A549 (cell line): ENCODE measurements around the gene TLR1. TPM values are rescaled to one million over a fixed set of nuclear protein-coding genes. Genes with fewer than 3 reads are reported as not detected.

Experiments
- ATAC-seq, 2 experiments: fragments of 200-7000 bp in 1 of 2; fragments of >200 bp in 1 of 2; cut with Nextera tagmentation in 1 of 2; cut with Tn5 transposase in 1 of 2; 3 replicates each; pipeline versions ENCODE4 v1.8.0 to v1.9.1; 2018 to 2020; ENCODE audit warnings: mild to moderate bottlenecking in 1 of 2, moderate library complexity in 1 of 2
- CTCF ChIA-PET: fragments of 300-600 bp; sonication (Branson Sonifier 250); formaldehyde crosslinking; extraction: SDS; loops from one replicate; lab custom pipeline; 2021; ENCODE audit warnings: antibody characterized with exemption, inconsistent platforms; lab: Yijun Ruan, JAX
- POLR2A ChIA-PET: fragments of 350-600 bp; formaldehyde crosslinking; extraction: SDS; loops from one replicate; lab custom pipeline; 2021; ENCODE audit warnings: antibody characterized with exemption, inconsistent platforms; lab: Yijun Ruan, JAX
- DNase-seq, 2 experiments: peaks; one replicate each; pipeline versions ENCODE4 v3.0.0 to v3.0.0-alpha.2; 2011 to 2016; ENCODE audit warnings: low read depth in 1 of 2, low spot score in 1 of 2
- FAIRE-seq: peaks from 2 replicates; lab custom pipeline; 2011; peaks lifted over from hg19 to GRCh38; lab: Jason Lieb, UNC
- H3K27ac ChIP-seq, 2 experiments: fragments of >200 bp; sonication (Bioruptor Twin); formaldehyde crosslinking; 3 replicates each; pipeline ENCODE4 v1.5.1; 2016 to 2017
- H3K4me1 ChIP-seq: fragments of >200 bp; sonication (Bioruptor Twin); formaldehyde crosslinking; 3 replicates; pipeline ENCODE4 v1.6.1; 2016
- H3K4me2 ChIP-seq: fragments of >200 bp; sonication (Bioruptor Twin); formaldehyde crosslinking; 3 replicates; pipeline ENCODE4 v1.6.1; 2016
- H3K4me3 ChIP-seq: fragments of >200 bp; sonication (Bioruptor Twin); formaldehyde crosslinking; 3 replicates; pipeline ENCODE4 v1.5.1; 2016
- H3K9me3 ChIP-seq: fragments of >200 bp; sonication (Bioruptor Twin); formaldehyde crosslinking; 3 replicates; pipeline ENCODE4 v1.6.1; 2016
- CBX2 ChIP-seq: fragments of 200-600 bp; sonication (generic); IDR thresholded peaks from 2 replicates; pipeline ENCODE4 v1.6.1; 2016; ENCODE audit warnings: low read depth, mild to moderate bottlenecking, borderline replicate concordance
- CEBPB ChIP-seq, 2 experiments: fragments of >200 bp in 1 of 2; sonication (Bioruptor Twin) in 1 of 2; formaldehyde crosslinking in 1 of 2; IDR thresholded peaks; 2 replicates each; pipeline ENCODE4 v1.6.1; 2012 to 2016
- CHD2 ChIP-seq: fragments of 150-350 bp; IDR thresholded peaks from 2 replicates; pipeline ENCODE4 v1.6.1; 2014; ENCODE audit warnings: low read length; ENCODE audit not compliant: partially characterized antibody
- CHD4 ChIP-seq: fragments of 200-600 bp; sonication (generic); IDR thresholded peaks from 2 replicates; pipeline ENCODE4 v1.6.1; 2016; ENCODE audit warnings: antibody characterized with exemption, mild to moderate bottlenecking, borderline replicate concordance
- EHMT2 ChIP-seq: fragments of 200-600 bp; sonication (generic); IDR thresholded peaks from 2 replicates; pipeline ENCODE4 v1.6.1; 2016; ENCODE audit warnings: antibody characterized with exemption, low read depth, mild to moderate bottlenecking, moderate library complexity
- ESRRA ChIP-seq: fragments of 150-350 bp; IDR thresholded peaks from 2 replicates; pipeline ENCODE4 v1.6.1; 2014; ENCODE audit warnings: mild to moderate bottlenecking, low read length, borderline replicate concordance
- FOSB ChIP-seq: fragments of 250-450 bp; sonication (Bioruptor Pico); IDR thresholded peaks from 2 replicates; pipeline ENCODE4 v1.5.0; 2020; ENCODE audit warnings: mild to moderate bottlenecking, moderate library complexity
- FOXS1 ChIP-seq: fragments of 250-450 bp; sonication (Bioruptor Pico); IDR thresholded peaks from 2 replicates; pipeline ENCODE4 v1.5.0; 2020; ENCODE audit warnings: mild to moderate bottlenecking, moderate library complexity
- HEYL ChIP-seq: fragments of 250-450 bp; sonication (Bioruptor Pico); IDR thresholded peaks from 2 replicates; pipeline ENCODE4 v1.8.0; 2021; ENCODE audit warnings: mild to moderate bottlenecking, moderate library complexity
- HOXA7 ChIP-seq: fragments of 250-450 bp; sonication (Bioruptor Pico); IDR thresholded peaks from 2 replicates; pipeline ENCODE4 v1.5.0; 2020; ENCODE audit warnings: mild to moderate bottlenecking, moderate library complexity
- HOXB5 ChIP-seq: fragments of 250-450 bp; sonication (Bioruptor Pico); IDR thresholded peaks from 2 replicates; pipeline ENCODE4 v1.5.0; 2020; ENCODE audit warnings: mild to moderate bottlenecking, moderate library complexity
- JUN ChIP-seq, 2 experiments: fragments of >200 bp; sonication (Bioruptor Twin); formaldehyde crosslinking; IDR thresholded peaks; 2 replicates in 1 of 2; 3 replicates in 1 of 2; pipeline ENCODE4 v1.6.1; 2016 to 2017
- KDM5A ChIP-seq: fragments of 200-600 bp; sonication (generic); IDR thresholded peaks from 2 replicates; pipeline ENCODE4 v1.6.1; 2016; ENCODE audit warnings: antibody characterized with exemption, mild to moderate bottlenecking
- RAD21 ChIP-seq, 2 experiments: fragments of >200 bp in 1 of 2; sonication (Bioruptor Twin) in 1 of 2; formaldehyde crosslinking in 1 of 2; IDR thresholded peaks in 1 of 2; conservative IDR thresholded peaks in 1 of 2; 2 replicates in 1 of 2; 3 replicates in 1 of 2; pipeline ENCODE4 v1.6.1; 2012 to 2018; ENCODE audit warnings: inconsistent platforms in 1 of 2
- RARB ChIP-seq: fragments of 250-450 bp; sonication (Bioruptor Pico); IDR thresholded peaks from 2 replicates; pipeline ENCODE4 v1.8.0; 2021; ENCODE audit warnings: mild to moderate bottlenecking, moderate library complexity
- RFX5 ChIP-seq: fragments of 450-650 bp; IDR thresholded peaks from 2 replicates; pipeline ENCODE4 v1.7.1; 2014; ENCODE audit warnings: antibody characterized with exemption, mild to moderate bottlenecking, moderate library complexity
- SREBF2 ChIP-seq: fragments of 450-650 bp; IDR thresholded peaks from 2 replicates; pipeline ENCODE4 v1.6.1; 2014; ENCODE audit warnings: mild to moderate bottlenecking, moderate library complexity
- USF2 ChIP-seq: fragments of 450-650 bp; IDR thresholded peaks from 2 replicates; pipeline ENCODE4 v1.6.1; 2014; ENCODE audit warnings: antibody characterized with exemption
- WGBS: methylation state at CpG from one replicate; pipeline ENCODE4 v1.1.6; 2017; ENCODE audit errors: missing lambda C conversion rate; 5-methylcytosine and 5-hydroxymethylcytosine counted together
- polyA plus RNA-seq, 4 experiments: library from polyadenylated mRNA; depleted of rRNA in 3 of 4; stranded (reverse); fragments of >200 nt; fragmentation: RNase III in 1 of 4; extraction: RNeasy Plus Mini Kit Qiagen cat#74134 plus additional on column Dnase treatment in 1 of 4; gene quantifications; 2 replicates in 3 of 4; 3 replicates in 1 of 4; pipeline ENCODE4 v1.2.3, GENCODE V29; 2011 to 2017
- TF ChIP-seq, protein P1 (sequence below): fragments of 200-600 bp; sonication (generic); IDR thresholded peaks from 2 replicates; pipeline ENCODE4 v1.6.1; 2016; ENCODE audit warnings: antibody characterized with exemption, mild to moderate bottlenecking, moderate library complexity
- TF ChIP-seq, protein P2 (sequence below): fragments of 250-450 bp; sonication (Bioruptor Pico); IDR thresholded peaks from 2 replicates; pipeline ENCODE4 v1.5.0; 2021; ENCODE audit warnings: mild to moderate bottlenecking, moderate library complexity, borderline replicate concordance
- TF ChIP-seq, protein P3 (sequence below): IDR thresholded peaks from 2 replicates; pipeline ENCODE4 v1.6.1; 2012

TLR1 gene
- polyA plus RNA-seq, 2 of the 4 experiments (the other 2 are of a cell fraction), result 0.83 to 2.6 TPM

GRCh38 chr4:38794051-38794450 lies 10.5 kb downstream of the TLR1 start:
- TF ChIP-seq KDM5A (no peak), ESRRA (no peak), HOXA7 (CRISPR knock-in tag) (no peak), CBX2 (no peak), FOXS1 (CRISPR knock-in tag) (no peak), FOSB (no peak), USF2 (no peak), CHD2 (no peak), RAD21 (conservative IDR thresholded peaks at IDR 0.05 in 1 of 2, IDR thresholded peaks at IDR 0.05 in 1 of 2) (no peak), EHMT2 (no peak), RARB (no peak), HEYL (CRISPR knock-in tag) (no peak), HOXB5 (CRISPR knock-in tag) (no peak), CEBPB (IDR thresholded peaks at IDR 0.05) (no peak)
- TF ChIP-seq, protein P1, sequence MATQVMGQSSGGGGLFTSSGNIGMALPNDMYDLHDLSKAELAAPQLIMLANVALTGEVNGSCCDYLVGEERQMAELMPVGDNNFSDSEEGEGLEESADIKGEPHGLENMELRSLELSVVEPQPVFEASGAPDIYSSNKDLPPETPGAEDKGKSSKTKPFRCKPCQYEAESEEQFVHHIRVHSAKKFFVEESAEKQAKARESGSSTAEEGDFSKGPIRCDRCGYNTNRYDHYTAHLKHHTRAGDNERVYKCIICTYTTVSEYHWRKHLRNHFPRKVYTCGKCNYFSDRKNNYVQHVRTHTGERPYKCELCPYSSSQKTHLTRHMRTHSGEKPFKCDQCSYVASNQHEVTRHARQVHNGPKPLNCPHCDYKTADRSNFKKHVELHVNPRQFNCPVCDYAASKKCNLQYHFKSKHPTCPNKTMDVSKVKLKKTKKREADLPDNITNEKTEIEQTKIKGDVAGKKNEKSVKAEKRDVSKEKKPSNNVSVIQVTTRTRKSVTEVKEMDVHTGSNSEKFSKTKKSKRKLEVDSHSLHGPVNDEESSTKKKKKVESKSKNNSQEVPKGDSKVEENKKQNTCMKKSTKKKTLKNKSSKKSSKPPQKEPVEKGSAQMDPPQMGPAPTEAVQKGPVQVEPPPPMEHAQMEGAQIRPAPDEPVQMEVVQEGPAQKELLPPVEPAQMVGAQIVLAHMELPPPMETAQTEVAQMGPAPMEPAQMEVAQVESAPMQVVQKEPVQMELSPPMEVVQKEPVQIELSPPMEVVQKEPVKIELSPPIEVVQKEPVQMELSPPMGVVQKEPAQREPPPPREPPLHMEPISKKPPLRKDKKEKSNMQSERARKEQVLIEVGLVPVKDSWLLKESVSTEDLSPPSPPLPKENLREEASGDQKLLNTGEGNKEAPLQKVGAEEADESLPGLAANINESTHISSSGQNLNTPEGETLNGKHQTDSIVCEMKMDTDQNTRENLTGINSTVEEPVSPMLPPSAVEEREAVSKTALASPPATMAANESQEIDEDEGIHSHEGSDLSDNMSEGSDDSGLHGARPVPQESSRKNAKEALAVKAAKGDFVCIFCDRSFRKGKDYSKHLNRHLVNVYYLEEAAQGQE, result no peak
- TF ChIP-seq, protein P2, sequence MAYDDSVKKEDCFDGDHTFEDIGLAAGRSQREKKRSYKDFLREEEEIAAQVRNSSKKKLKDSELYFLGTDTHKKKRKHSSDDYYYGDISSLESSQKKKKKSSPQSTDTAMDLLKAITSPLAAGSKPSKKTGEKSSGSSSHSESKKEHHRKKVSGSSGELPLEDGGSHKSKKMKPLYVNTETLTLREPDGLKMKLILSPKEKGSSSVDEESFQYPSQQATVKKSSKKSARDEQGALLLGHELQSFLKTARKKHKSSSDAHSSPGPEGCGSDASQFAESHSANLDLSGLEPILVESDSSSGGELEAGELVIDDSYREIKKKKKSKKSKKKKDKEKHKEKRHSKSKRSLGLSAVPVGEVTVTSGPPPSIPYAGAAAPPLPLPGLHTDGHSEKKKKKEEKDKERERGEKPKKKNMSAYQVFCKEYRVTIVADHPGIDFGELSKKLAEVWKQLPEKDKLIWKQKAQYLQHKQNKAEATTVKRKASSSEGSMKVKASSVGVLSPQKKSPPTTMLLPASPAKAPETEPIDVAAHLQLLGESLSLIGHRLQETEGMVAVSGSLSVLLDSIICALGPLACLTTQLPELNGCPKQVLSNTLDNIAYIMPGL (CRISPR knock-in tag), result no peak
- TF ChIP-seq, protein P3, sequence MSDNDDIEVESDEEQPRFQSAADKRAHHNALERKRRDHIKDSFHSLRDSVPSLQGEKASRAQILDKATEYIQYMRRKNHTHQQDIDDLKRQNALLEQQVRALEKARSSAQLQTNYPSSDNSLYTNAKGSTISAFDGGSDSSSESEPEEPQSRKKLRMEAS, result no peak
- no peak for DNase-seq
- ATAC-seq, result no peak
- Histone ChIP-seq H3K4me3 (no peak overlapping the region), H3K4me1 (peaks cover under 1% of the 10 kb centered on the region; the same call in 2 of the 3 replicates), H3K9me3 (peaks cover 3% of the 10 kb centered on the region; the same call in 1 of the 3 replicates), H3K4me2 (no peak overlapping the region), H3K27ac (no peak overlapping the region)
- ChIA-PET CTCF (interaction anchor here (1.5 to 2.7 kb wide), 2 partner anchors 8 to 35 kb away, joined by 4 to 14 read pairs; no protein-coding TSS in a partner anchor), POLR2A (no interaction called here)
- FAIRE-seq, result no peak
- 64% methylated on average over 2 of the region's 2 CpGs for WGBS

DNA sequence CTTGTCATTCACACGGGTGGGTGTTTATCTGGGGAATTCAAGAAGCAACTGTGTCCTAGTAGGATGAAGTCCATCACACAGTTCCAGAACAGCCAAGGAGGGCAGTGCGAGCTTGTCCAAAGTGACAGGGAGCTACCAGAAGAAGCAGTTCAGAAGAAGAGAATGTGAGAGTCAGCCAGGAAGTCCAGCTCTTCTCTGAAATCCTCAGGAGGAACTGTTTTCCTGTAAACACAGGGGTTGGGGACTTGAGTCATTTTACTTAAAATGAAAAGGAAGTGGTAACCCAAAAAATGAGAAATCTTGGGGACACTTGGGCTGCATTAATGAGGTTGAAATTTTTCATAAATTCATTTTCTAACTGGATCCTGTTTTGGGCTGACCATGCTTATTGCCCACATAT lies 13.6 kb downstream of the TLR1 start:
- TF ChIP-seq SREBF2, result no peak
- no peak for TF ChIP-seq CHD4
- TF ChIP-seq, protein P2 (CRISPR knock-in tag), result no peak
- TF ChIP-seq JUN (IDR thresholded peaks at IDR 0.05), result no peak
- no peak for TF ChIP-seq RFX5
- no peak for TF ChIP-seq FOSB
- FAIRE-seq (no peak), DNase-seq (no peak), ATAC-seq (no peak)
- Histone ChIP-seq H3K27ac (no peak overlapping the region), H3K4me1 (peaks cover 20% of the 10 kb centered on the region), H3K4me2 (no peak overlapping the region), H3K4me3 (no peak overlapping the region), H3K9me3 (peaks cover 7% of the 10 kb centered on the region; the same call in 1 of the 3 replicates)
- ChIA-PET CTCF (interaction anchor here (1.1 to 1.7 kb wide), 2 partner anchors 13 to 32 kb away, joined by 3 to 4 read pairs; partner anchors contain the start of gene TLR1), POLR2A (no interaction called here)
- WGBS, result 55% methylated on average over 2 of the region's 2 CpGs
